A549 (cell line): ENCODE measurements around the gene REELD1. TPM values are rescaled to one million over a fixed set of nuclear protein-coding genes. Genes with fewer than 3 reads are reported as not detected.

Experiments used
- ATAC-seq, 2 experiments: fragments of 200-7000 bp in 1 of 2; fragments of >200 bp in 1 of 2; cut with Nextera tagmentation in 1 of 2; cut with Tn5 transposase in 1 of 2; 3 replicates each; pipeline versions ENCODE4 v1.8.0 to v1.9.1; 2018 to 2020; ENCODE audit warnings: mild to moderate bottlenecking in 1 of 2, moderate library complexity in 1 of 2
- CTCF ChIA-PET: fragments of 300-600 bp; sonication (Branson Sonifier 250); formaldehyde crosslinking; extraction: SDS; loops from one replicate; lab custom pipeline; 2021; ENCODE audit warnings: antibody characterized with exemption, inconsistent platforms; lab: Yijun Ruan, JAX
- POLR2A ChIA-PET: fragments of 350-600 bp; formaldehyde crosslinking; extraction: SDS; loops from one replicate; lab custom pipeline; 2021; ENCODE audit warnings: antibody characterized with exemption, inconsistent platforms; lab: Yijun Ruan, JAX
- DNase-seq, 2 experiments: peaks; one replicate each; pipeline versions ENCODE4 v3.0.0 to v3.0.0-alpha.2; 2011 to 2016; ENCODE audit warnings: low read depth in 1 of 2, low spot score in 1 of 2
- FAIRE-seq: peaks from 2 replicates; lab custom pipeline; 2011; peaks lifted over from hg19 to GRCh38; lab: Jason Lieb, UNC
- H3K27ac ChIP-seq, 2 experiments: fragments of >200 bp; sonication (Bioruptor Twin); formaldehyde crosslinking; 3 replicates each; pipeline ENCODE4 v1.5.1; 2016 to 2017
- H3K4me1 ChIP-seq: fragments of >200 bp; sonication (Bioruptor Twin); formaldehyde crosslinking; 3 replicates; pipeline ENCODE4 v1.6.1; 2016
- H3K4me2 ChIP-seq: fragments of >200 bp; sonication (Bioruptor Twin); formaldehyde crosslinking; 3 replicates; pipeline ENCODE4 v1.6.1; 2016
- H3K4me3 ChIP-seq: fragments of >200 bp; sonication (Bioruptor Twin); formaldehyde crosslinking; 3 replicates; pipeline ENCODE4 v1.5.1; 2016
- H3K9me3 ChIP-seq: fragments of >200 bp; sonication (Bioruptor Twin); formaldehyde crosslinking; 3 replicates; pipeline ENCODE4 v1.6.1; 2016
- BHLHE40 ChIP-seq: IDR thresholded peaks from 2 replicates; pipeline ENCODE4 v1.6.1; 2012; ENCODE audit warnings: low read depth, low read length, inconsistent platforms
- CBX2 ChIP-seq: fragments of 200-600 bp; sonication (generic); IDR thresholded peaks from 2 replicates; pipeline ENCODE4 v1.6.1; 2016; ENCODE audit warnings: low read depth, mild to moderate bottlenecking, borderline replicate concordance
- CBX8 ChIP-seq: fragments of 200-600 bp; sonication (generic); IDR thresholded peaks from 2 replicates; pipeline ENCODE4 v1.6.1; 2016
- CEBPB ChIP-seq, 2 experiments: fragments of >200 bp in 1 of 2; sonication (Bioruptor Twin) in 1 of 2; formaldehyde crosslinking in 1 of 2; IDR thresholded peaks; 2 replicates each; pipeline ENCODE4 v1.6.1; 2012 to 2016
- CHD2 ChIP-seq: fragments of 150-350 bp; IDR thresholded peaks from 2 replicates; pipeline ENCODE4 v1.6.1; 2014; ENCODE audit warnings: low read length; ENCODE audit not compliant: partially characterized antibody
- CHD4 ChIP-seq: fragments of 200-600 bp; sonication (generic); IDR thresholded peaks from 2 replicates; pipeline ENCODE4 v1.6.1; 2016; ENCODE audit warnings: antibody characterized with exemption, mild to moderate bottlenecking, borderline replicate concordance
- E2F6 ChIP-seq: IDR thresholded peaks from 2 replicates; pipeline ENCODE4 v1.6.1; 2012; ENCODE audit warnings: low read depth, borderline replicate concordance
- EHF ChIP-seq: fragments of 250-450 bp; sonication (Bioruptor Pico); IDR thresholded peaks from 2 replicates; pipeline ENCODE4 v1.5.0; 2020; ENCODE audit warnings: mild to moderate bottlenecking
- EP300 ChIP-seq, 2 experiments: fragments of >200 bp; sonication (Bioruptor Twin); formaldehyde crosslinking; IDR thresholded peaks; 2 replicates in 1 of 2; 3 replicates in 1 of 2; pipeline ENCODE4 v1.6.1; 2016 to 2017
- GATA3 ChIP-seq: IDR thresholded peaks from 2 replicates; pipeline ENCODE4 v1.6.1; 2012; ENCODE audit warnings: borderline replicate concordance
- HES2 ChIP-seq: fragments of >200 bp; sonication (Bioruptor Twin); formaldehyde crosslinking; IDR thresholded peaks from 2 replicates; pipeline ENCODE4 v1.6.1; 2016
- HOXA7 ChIP-seq: fragments of 250-450 bp; sonication (Bioruptor Pico); IDR thresholded peaks from 2 replicates; pipeline ENCODE4 v1.5.0; 2020; ENCODE audit warnings: mild to moderate bottlenecking, moderate library complexity
- HOXB13 ChIP-seq: fragments of 250-450 bp; sonication (Bioruptor Pico); IDR thresholded peaks from 2 replicates; pipeline ENCODE4 v1.5.0; 2020; ENCODE audit warnings: low read depth, mild to moderate bottlenecking, moderate library complexity
- JUN ChIP-seq, 2 experiments: fragments of >200 bp; sonication (Bioruptor Twin); formaldehyde crosslinking; IDR thresholded peaks; 2 replicates in 1 of 2; 3 replicates in 1 of 2; pipeline ENCODE4 v1.6.1; 2016 to 2017
- KDM1A ChIP-seq: fragments of 200-600 bp; sonication (generic); IDR thresholded peaks from 2 replicates; pipeline ENCODE4 v1.6.1; 2016; ENCODE audit warnings: low read depth, mild to moderate bottlenecking
- MYC ChIP-seq: IDR thresholded peaks from 2 replicates; pipeline ENCODE4 v1.6.1; 2012; ENCODE audit warnings: mild to moderate bottlenecking, inconsistent platforms, low read length, improper control_type of control experiment, borderline replicate concordance
- NFE2L2 ChIP-seq: fragments of 150-350 bp; conservative IDR thresholded peaks from 2 replicates; pipeline ENCODE4 v1.6.1; 2014; ENCODE audit warnings: low read length
- NPAS2 ChIP-seq: fragments of 250-450 bp; sonication (Bioruptor Pico); IDR thresholded peaks from 2 replicates; pipeline ENCODE4 v1.8.0; 2022; ENCODE audit warnings: mild to moderate bottlenecking, moderate library complexity, borderline replicate concordance
- PBX3 ChIP-seq: IDR thresholded peaks from 2 replicates; pipeline ENCODE4 v1.6.1; 2012
- PHF8 ChIP-seq: fragments of 200-600 bp; sonication (generic); IDR thresholded peaks from 2 replicates; pipeline ENCODE4 v1.6.1; 2016; ENCODE audit warnings: low read depth, mild to moderate bottlenecking, antibody characterized with exemption, moderate library complexity, borderline replicate concordance
- RAD21 ChIP-seq, 2 experiments: fragments of >200 bp in 1 of 2; sonication (Bioruptor Twin) in 1 of 2; formaldehyde crosslinking in 1 of 2; IDR thresholded peaks in 1 of 2; conservative IDR thresholded peaks in 1 of 2; 2 replicates in 1 of 2; 3 replicates in 1 of 2; pipeline ENCODE4 v1.6.1; 2012 to 2018; ENCODE audit warnings: inconsistent platforms in 1 of 2
- RARB ChIP-seq: fragments of 250-450 bp; sonication (Bioruptor Pico); IDR thresholded peaks from 2 replicates; pipeline ENCODE4 v1.8.0; 2021; ENCODE audit warnings: mild to moderate bottlenecking, moderate library complexity
- RFX5 ChIP-seq: fragments of 450-650 bp; IDR thresholded peaks from 2 replicates; pipeline ENCODE4 v1.7.1; 2014; ENCODE audit warnings: antibody characterized with exemption, mild to moderate bottlenecking, moderate library complexity
- SREBF2 ChIP-seq: fragments of 450-650 bp; IDR thresholded peaks from 2 replicates; pipeline ENCODE4 v1.6.1; 2014; ENCODE audit warnings: mild to moderate bottlenecking, moderate library complexity
- TFCP2L1 ChIP-seq: fragments of 250-450 bp; sonication (Bioruptor Pico); IDR thresholded peaks from 2 replicates; pipeline ENCODE4 v1.5.0; 2021; ENCODE audit warnings: mild to moderate bottlenecking
- ZSCAN20 ChIP-seq: fragments of 250-450 bp; sonication (Bioruptor Pico); IDR thresholded peaks from 2 replicates; pipeline ENCODE4 v1.8.0; 2022; ENCODE audit warnings: mild to moderate bottlenecking, moderate library complexity
- WGBS: methylation state at CpG from one replicate; pipeline ENCODE4 v1.1.6; 2017; ENCODE audit errors: missing lambda C conversion rate; 5-methylcytosine and 5-hydroxymethylcytosine counted together
- polyA plus RNA-seq, 4 experiments: library from polyadenylated mRNA; depleted of rRNA in 3 of 4; stranded (reverse); fragments of >200 nt; fragmentation: RNase III in 1 of 4; extraction: RNeasy Plus Mini Kit Qiagen cat#74134 plus additional on column Dnase treatment in 1 of 4; gene quantifications; 2 replicates in 3 of 4; 3 replicates in 1 of 4; pipeline ENCODE4 v1.2.3, GENCODE V29; 2011 to 2017

REELD1 gene
- polyA plus RNA-seq, 2 of the 4 experiments (the other 2 are of a cell fraction) = 0.04 TPM; not detected in 1

GRCh38 chr4:146190456-146190855 is 23.9 kb upstream of the REELD1 start (continued):
- no peak for TF ChIP-seq KDM1A
- TF ChIP-seq ZSCAN20 (CRISPR knock-in tag) = no peak
- no peak for TF ChIP-seq SREBF2
- no peak for TF ChIP-seq E2F6
- no peak for TF ChIP-seq CBX8

GRCh38 chr4:146191766-146192458 is 22.4 kb upstream of the REELD1 start:
- no peak for FAIRE-seq
- Histone ChIP-seq H3K4me2 (no peak overlapping the region), H3K4me3 (no peak overlapping the region), H3K9me3 (no peaks in the 10 kb centered on the region), H3K27ac (no peak overlapping the region), H3K4me1 (peaks cover 5% of the 10 kb centered on the region; the same call in 1 of the 3 replicates)
- TF ChIP-seq CBX2 = no peak
- TF ChIP-seq HOXB13 (CRISPR knock-in tag) = no peak
- no peak for TF ChIP-seq NFE2L2
- TF ChIP-seq RARB = no peak
- no peak for TF ChIP-seq EP300 (IDR thresholded peaks at IDR 0.05)
- no peak for TF ChIP-seq TFCP2L1 (CRISPR knock-in tag)
- TF ChIP-seq PHF8 = no peak
- CTCF ChIA-PET = no interaction called here
- DNase-seq = peak; percentile 4 to 5
- ATAC-seq = peak; percentile 54 to 74; a peak in 4 of 6 replicates
- POLR2A ChIA-PET = no interaction called here
- 78% methylated on average over 9 of the region's 9 CpGs for WGBS

- ChIA-PET POLR2A (no interaction called here), CTCF (no interaction called here)
- DNase-seq (no peak), ATAC-seq (no peak), FAIRE-seq (no peak)
- no peaks in the 10 kb centered on the region for H3K9me3 ChIP-seq
- H3K4me3 ChIP-seq = no peak overlapping the region
- 89% methylated on average over 5 of the region's 5 CpGs for WGBS
- H3K27ac ChIP-seq = no peak overlapping the region
- H3K4me1 ChIP-seq = peaks cover 5% of the 10 kb centered on the region; the same call in 1 of the 3 replicates
- no peak overlapping the region for H3K4me2 ChIP-seq
- TF ChIP-seq RFX5 (no peak), MYC (no peak), PBX3 (no peak), HES2 (no peak), PHF8 (no peak), CHD4 (no peak), HOXA7 (no peak), KDM1A (no peak), CBX8 (no peak), GATA3 (no peak), NPAS2 (CRISPR knock-in tag) (no peak)
These were observed 20.7 kb upstream of the REELD1 start for GRCh38 chr4:146193628-146194027.

- no peak for ATAC-seq
- Histone ChIP-seq H3K9me3 (no peaks in the 10 kb centered on the region), H3K4me1 (peaks cover 5% of the 10 kb centered on the region; the same call in 1 of the 3 replicates), H3K4me2 (no peak overlapping the region), H3K4me3 (no peak overlapping the region), H3K27ac (no peak overlapping the region)
- ChIA-PET POLR2A (no interaction called here), CTCF (no interaction called here)
- no peak for DNase-seq
- TF ChIP-seq CEBPB (IDR thresholded peaks at IDR 0.05) (no peak), JUN (IDR thresholded peaks at IDR 0.05) (no peak), RARB (no peak), BHLHE40 (no peak), ZSCAN20 (CRISPR knock-in tag) (no peak), CHD2 (no peak), CBX8 (no peak), RAD21 (conservative IDR thresholded peaks at IDR 0.05 in 1 of 2, IDR thresholded peaks at IDR 0.05 in 1 of 2) (no peak), PBX3 (no peak), HES2 (no peak), EHF (CRISPR knock-in tag) (no peak)
- FAIRE-seq = no peak
These were observed 20.1 kb upstream of the REELD1 start for GRCh38 chr4:146194212-146194611.
